Omental fat pad (tissue), 4 donors: ENCODE data around the gene JMJD6. TPM values are rescaled to one million over a fixed set of nuclear protein-coding genes. Genes with fewer than 3 reads are reported as not detected.
"Not testable (repeated sequence)": the region's sequence is repeated elsewhere in the genome, so short reads cannot be mapped to it uniquely, and the experiment has no call there.

ENCODE experiments used
- ATAC-seq: fragments of 150-250 bp; one replicate; pipeline ENCODE4 v1.9.1; 2016; ENCODE audit warnings: mild to moderate bottlenecking, moderate library complexity; ENCODE audit not compliant: low FRiP score
- DNase-seq: peaks from one replicate; pipeline ENCODE4 v3.0.0-alpha.2; 2019; ENCODE audit warnings: low spot score
- CTCF ChIP-seq, 3 donors: fragments of 450-650 bp; IDR thresholded peaks; one replicate each; pipeline ENCODE4 v1.5.1; 2016 to 2017; ENCODE audit warnings: antibody characterized with exemption in 3 of 3, mild to moderate bottlenecking in 3 of 3, moderate library complexity in 2 of 3
- total RNA-seq, 4 donors: library from RNA; depleted of rRNA; stranded (reverse); fragments of >200 nt; gene quantifications; one replicate each; pipeline ENCODE4 v1.1.0, GENCODE V29; 2016

Gene JMJD6
- total RNA-seq, 4 donors from 2014 or later = 17.7 to 40.4 (median 30.4) TPM

DNA sequence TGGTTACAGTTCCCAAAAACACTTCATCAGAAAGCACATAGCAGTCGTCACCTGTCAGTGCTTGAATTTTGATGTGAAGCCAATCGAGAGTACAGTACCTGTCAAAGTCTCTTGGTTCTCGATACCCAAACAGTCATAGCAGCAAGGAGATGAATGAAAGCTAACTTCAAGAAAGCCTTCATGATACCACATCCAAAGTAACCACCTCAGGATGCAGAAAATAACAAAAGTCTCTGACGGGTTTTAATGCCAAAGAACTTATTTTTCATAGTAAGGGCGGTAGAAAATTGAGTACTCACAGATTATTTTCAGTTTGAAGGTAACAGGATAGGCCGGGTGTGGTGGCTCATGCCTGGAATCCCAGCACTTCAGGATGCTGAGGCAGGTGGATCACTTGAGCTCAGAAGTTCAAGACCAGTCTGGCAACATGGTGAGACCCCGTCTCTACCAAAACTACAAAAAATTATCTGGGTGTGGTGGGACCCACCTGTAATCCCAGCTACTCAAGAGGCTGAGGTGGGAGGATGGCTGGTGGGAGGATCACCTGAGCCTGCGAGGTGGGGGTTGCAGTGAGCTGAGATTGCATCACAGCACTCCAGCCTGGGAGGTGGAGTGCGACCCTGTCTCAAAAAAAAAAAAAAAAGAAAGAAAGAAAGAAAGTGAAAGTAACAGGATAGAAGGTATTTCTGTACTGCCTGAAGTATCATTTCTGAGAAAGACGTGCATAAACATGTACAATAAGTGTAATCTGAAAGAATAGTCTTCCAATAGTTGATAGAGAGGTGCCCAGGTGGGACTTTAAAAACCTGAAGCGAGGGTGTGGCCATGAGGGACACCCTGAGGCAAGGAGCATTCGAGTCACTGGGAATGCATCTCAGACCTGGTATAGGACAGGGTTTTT is 26.9 kb upstream of the JMJD6 start:
- TF ChIP-seq CTCF (IDR thresholded peaks at IDR 0.05) = no peak
- ATAC-seq = no peak
- no peak for DNase-seq

- TF ChIP-seq CTCF (IDR thresholded peaks at IDR 0.05) = no peak
- DNase-seq (no peak), ATAC-seq (no peak)
Observed at GRCh38 chr17:76752006-76752405, 25.6 kb upstream of the JMJD6 start.

DNA sequence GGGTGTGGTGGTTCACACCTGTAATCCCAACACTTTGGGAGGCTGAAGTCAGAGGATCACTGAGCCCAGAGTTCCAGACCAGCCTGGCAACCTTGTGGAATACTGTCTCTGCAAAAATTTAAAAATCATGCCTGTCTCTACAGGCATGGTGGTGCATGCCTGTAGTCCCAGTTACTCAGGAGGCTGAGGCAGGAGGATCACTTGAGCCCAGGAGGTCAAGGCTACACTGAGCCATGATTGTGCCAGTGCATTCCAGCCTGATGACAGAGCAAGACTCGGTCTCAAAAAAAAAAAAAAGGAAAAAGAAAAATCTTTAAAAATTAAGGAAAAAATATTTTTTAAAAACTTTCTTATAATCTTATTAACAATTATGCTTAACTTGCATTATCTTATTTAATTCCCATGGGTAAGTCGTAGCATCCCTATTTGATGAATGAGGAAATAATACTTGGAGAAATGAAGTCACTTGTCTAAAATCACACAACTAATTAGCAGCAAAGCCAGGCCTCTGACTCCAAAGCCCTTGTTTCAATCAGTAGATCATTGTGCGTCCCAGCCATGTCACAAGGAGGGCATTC is 25.1 kb upstream of the JMJD6 start:
- no peak for ATAC-seq
- no peak for TF ChIP-seq CTCF (IDR thresholded peaks at IDR 0.05)
- no peak for DNase-seq

DNA sequence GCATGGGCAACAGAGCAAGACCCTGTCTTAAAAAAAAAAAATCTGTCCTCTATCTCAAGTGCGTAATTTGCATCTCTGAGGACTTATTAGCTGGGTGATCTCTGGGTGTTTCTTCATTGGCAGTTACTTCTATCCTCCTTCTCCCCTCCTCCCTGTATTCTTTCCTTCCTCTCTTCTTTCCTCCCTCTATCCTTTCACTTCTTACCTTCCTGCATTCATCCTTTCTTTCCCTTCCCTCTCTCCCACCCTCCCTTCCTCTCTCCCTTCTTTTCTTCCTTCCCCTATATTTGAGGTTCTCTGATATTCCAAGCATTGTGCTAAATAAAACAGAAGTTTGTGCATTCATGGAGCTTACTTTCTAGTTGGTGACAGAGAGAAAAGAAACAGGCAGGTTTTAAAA is 22.3 kb upstream of the JMJD6 start:
- ATAC-seq = no peak
- no peak for TF ChIP-seq CTCF (IDR thresholded peaks at IDR 0.05)
- DNase-seq = no peak

GRCh38 chr17:76747716-76748363 is 21.4 kb upstream of the JMJD6 start:
- ATAC-seq (no peak), DNase-seq (no peak)
- no peak for TF ChIP-seq CTCF (IDR thresholded peaks at IDR 0.05)

DNA sequence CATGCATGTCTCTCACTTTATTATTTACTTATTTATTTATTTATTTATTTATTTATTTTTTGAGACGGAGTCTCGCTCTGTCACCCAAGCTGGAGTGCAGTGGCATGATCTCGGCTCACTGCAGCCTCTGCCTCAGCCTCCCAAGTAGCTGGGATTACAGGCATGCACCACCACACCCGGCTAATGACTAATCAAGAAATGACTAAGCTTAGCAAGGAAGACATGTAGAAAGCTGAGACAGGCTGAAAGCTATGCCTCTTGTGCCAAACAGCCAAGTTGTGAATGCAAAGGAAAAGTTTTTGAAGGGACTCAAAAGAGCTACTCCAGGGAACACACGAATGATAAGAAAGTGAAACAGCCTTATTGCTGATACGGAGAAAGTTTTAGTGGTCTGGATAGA is 19.4 kb upstream of the JMJD6 start:
- ATAC-seq, DNase-seq: not testable (repeated sequence)

GRCh38 chr17:76744747-76745146 is 18.3 kb upstream of the JMJD6 start:
- no peak for TF ChIP-seq CTCF (IDR thresholded peaks at IDR 0.05)
- ATAC-seq (no peak), DNase-seq (no peak)
